ENCODE results near the gene FOXC1.

The FOXC1 gene

DNA sequence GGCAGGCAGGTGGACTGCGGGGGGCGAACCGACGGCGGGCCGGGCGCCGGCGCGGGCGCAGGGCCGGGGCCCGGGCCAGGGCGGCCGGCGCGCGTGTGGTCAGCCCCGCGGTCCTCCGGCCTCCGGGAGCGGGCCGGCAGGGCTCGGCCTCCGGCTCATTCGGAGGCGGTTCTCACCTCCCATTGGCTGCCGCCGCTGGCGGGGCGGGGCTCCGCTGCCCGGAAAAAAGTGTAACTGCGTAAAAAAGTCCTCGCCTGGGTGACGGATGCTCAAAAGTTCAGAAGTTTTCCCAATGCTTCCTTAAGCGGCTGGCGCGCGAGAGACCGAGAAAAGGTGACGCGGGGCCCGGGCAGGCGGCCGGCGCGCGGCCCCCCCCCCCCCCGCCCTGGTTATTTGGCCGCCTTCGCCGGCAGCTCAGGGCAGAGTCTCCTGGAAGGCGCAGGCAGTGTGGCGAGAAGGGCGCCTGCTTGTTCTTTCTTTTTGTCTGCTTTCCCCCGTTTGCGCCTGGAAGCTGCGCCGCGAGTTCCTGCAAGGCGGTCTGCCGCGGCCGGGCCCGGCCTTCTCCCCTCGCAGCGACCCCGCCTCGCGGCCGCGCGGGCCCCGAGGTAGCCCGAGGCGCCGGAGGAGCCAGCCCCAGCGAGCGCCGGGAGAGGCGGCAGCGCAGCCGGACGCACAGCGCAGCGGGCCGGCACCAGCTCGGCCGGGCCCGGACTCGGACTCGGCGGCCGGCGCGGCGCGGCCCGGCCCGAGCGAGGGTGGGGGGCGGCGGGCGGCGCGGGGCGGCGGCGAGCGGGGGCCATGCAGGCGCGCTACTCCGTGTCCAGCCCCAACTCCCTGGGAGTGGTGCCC is at the start of gene FOXC1:
TSS of gene FOXC1 (plus strand) at position 268 of the 849 bp plus-strand sequence. CDS start at position 799, 531 bp downstream.
- DNase-seq: peak; percentile 83

DNA sequence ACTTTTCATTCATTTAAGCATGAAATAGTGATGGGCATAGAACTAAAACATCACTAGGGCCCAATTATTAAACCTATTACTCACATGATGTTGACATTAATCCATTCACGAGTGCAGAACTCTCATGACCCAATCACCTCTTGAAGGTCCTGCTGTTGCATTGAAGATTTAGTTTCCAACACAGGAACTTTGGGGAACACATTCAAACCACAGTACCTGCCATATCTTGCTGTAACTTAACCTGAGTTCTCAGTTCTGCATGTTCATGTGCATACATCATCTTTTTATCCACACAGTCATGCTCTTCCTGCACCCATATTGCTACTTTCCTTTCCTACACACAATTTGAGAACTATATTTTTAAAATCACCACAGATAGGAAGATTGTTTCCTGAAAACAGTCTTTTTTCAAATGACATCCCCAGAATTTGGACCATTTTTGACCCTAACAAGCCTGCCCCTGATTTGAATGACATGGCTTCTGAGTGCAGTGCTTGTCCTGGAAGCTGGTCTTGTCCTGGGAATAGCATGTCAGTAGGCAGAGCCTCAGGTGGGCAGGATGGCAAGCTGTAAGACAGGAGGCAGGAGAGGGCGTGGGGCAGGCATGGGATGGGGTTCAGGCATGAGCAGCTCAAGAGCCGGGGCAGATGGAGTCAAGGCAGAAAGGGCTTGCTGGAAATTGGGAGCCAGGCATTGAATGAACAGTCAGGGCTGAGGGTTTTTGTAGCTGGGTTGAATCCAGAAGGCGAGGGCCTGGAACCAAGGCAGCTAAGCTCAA is 49.2 kb upstream of the FOXC1 start:
- no peak for DNase-seq

- no peak for DNase-seq
Observed at GRCh38 chr6:1561355-1561754, 48.4 kb upstream of the FOXC1 start.

DNA sequence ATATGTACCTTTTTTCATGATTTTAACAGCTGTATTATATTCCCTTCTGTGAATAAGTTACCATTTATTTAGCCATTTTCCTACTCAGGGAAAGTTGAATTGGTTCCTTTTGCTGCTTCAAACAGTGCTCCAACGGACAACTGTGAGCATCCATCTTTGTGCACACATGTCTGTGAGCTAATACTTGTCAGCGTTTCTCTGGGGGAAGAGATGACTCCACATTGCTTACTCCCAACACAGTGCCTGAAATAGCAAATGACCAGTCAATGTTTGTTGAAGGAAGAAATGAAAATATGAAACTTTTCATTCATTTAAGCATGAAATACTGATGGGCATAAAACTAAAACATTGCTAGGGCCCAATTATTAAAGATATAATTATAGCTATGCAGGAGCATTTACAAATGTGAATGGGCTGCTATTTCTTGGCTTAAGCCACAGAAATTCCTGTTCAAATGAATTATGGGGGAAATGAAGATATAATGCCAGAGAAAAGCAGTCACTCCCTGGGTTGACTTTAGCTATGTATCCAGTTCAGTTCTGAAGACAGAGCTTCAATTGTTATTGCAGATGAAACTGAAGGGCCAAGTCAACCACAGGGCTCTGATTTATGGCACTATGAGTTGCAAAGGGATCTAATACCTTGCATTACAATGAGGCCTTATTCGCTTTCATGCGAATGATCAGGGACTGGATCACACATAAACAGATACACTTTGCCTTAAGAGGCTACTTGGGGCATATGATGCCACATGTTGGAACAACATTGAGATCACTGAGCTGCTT is 47.4 kb upstream of the FOXC1 start:
- no peak for DNase-seq

- DNase-seq: no peak
Observed at GRCh38 chr6:1569377-1569776, 40.3 kb upstream of the FOXC1 start.

GRCh38 chr6:1570848-1571247 is 38.9 kb upstream of the FOXC1 start:
- no peak for DNase-seq

GRCh38 chr6:1572892-1573291 is 36.8 kb upstream of the FOXC1 start:
- DNase-seq: no peak

DNA sequence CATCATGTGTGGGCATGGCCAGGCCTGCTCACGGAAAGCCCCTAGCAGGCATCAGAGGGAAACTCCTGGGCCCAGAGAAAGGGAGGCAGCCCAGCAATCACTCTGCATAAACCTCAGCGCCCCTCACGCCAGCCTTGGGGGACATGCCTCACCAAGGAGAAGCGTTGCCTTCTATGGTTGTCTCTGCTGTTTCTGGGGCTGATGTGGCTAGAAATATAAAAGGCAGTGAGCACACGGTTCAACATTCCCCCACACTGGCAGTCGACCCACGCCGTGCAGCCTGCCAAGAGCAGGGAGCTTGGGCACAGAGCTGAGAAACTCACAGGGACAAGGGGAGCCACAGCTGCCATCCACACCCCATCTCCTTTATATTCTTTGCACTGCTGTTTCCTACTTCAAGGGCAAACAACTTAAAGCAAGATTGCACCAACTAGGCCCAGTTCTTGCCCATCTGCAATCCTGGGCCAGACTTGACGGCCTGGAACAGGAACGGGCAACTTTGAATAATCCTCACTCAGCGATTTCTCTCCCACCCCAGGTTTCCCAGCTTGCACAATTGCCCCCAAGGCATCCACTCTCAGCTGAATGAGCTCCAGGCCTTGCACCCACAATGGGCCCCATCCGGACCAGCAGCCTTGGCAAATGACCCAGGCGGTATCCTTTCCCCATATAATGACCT is 35.5 kb upstream of the FOXC1 start:
- DNase-seq: no peak

GRCh38 chr6:1574890-1575209 is 34.9 kb upstream of the FOXC1 start:
- no peak for DNase-seq

DNA sequence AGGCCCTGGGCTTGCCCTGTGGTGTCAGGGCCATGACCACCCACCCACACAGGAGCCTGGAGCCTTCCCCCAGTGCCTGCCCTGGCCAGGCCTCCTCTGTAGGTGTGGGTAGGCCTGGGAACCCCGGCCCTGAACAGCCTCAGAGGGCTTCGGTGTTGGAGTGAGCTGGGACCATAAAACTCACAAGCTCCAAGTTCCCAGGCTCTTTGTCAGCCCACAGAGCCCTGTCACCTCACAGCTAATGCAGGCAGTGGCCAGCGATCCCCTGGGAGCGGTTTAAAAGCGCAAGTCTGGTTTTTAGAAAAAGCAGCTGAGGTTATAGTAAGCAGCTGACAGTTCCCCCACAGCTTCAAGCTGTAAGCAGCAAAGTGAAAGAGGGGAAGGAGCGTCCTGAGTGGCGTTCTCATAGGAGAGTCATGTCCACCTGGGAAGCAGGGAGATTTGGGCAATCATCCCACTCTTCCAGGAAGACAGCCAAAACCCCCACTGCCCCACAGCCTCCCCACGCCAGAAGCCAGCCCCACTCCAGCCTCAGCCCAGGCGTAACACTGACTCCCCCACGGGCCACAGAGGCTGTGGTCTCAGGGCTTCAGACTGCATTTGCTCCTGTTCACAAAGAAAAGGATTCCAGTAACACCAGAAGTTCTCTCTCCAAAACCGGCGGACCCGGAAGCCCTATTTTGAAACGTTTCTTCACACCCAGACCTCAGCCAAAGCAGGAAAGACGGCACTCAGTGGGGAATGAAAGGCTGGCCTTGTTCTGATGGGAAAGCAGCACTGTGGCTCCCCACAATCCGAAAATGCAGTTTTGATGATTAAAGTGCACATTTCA is 34.3 kb upstream of the FOXC1 start:
- no peak for DNase-seq

- no peak for DNase-seq
Observed at GRCh38 chr6:1576166-1576565, 33.5 kb upstream of the FOXC1 start.

- DNase-seq: no peak
Observed at GRCh38 chr6:1576711-1577110, 33.0 kb upstream of the FOXC1 start.

DNA sequence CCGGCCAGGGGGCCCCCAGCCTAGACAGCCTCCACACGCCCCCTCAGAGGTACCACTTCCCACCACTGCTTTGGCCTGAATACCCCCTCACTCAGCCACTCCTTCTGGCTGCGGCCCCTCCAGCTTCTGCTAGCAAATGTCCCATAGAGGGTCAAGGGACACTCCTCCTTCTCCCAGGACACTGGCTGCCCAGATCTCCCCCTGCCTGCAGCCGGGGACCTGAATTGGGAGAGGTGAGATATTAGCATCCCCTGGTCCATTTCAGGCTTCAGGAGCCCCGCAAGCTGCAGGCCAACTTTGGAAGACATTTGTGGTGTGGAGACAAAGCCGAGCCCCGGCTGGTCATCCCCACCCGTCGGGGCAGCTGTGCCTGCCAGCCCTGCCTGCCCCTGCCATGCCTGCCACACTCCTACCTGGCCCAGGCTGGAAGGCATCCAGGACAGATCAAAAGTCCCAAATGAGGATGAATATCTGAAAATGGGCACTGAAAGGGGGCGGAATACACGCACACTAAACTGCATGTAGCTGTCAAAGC is 32.5 kb upstream of the FOXC1 start:
- DNase-seq: no peak

- no peak for DNase-seq
Observed at GRCh38 chr6:1577896-1578745, 31.6 kb upstream of the FOXC1 start.

GRCh38 chr6:1579096-1579495 is 30.6 kb upstream of the FOXC1 start:
- DNase-seq: no peak

- no peak for DNase-seq
Observed at GRCh38 chr6:1580109-1580508, 29.6 kb upstream of the FOXC1 start.

DNA sequence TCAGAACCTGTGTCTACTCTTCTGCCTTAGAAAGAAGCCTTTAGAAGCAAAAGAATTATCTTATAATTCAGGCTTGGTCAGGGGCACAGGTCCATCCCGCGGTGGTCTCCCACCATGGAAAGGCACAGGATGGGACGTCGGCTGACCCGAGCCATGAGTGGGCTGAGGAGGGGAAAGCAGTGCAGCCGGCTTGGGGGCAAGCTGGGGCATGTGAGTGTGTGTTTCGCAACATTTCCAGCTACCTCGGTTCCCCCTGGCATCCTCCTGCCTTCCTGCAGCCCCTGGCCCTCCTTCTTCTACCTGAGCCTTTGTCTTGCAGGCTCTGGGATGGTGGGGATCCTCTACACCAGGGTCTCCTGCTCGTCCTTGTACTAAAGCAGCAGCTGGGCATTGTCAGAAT is 29.1 kb upstream of the FOXC1 start:
- no peak for DNase-seq

GRCh38 chr6:1581120-1581991 is 28.4 kb upstream of the FOXC1 start:
- no peak for DNase-seq

GRCh38 chr6:1584146-1584545 is 25.6 kb upstream of the FOXC1 start:
- no peak for DNase-seq

Data from inflammatory macrophage treated with lipopolysaccharide for 4 hours (primary cell).